Body of pancreas (tissue), 4 donors: ENCODE results near the gene AQP1. TPM values are rescaled to one million over a fixed set of nuclear protein-coding genes. Genes with fewer than 3 reads are reported as not detected.

Source experiments
- ATAC-seq: fragments of 150-250 bp; one replicate; pipeline ENCODE4 v1.9.1; 2016
- DNase-seq, 4 donors: peaks; one replicate each; pipeline ENCODE4 v3.0.0-alpha.2; 2019
- H3K27ac ChIP-seq, 4 donors: fragments of 200-600 bp; sonication (generic); 1 replicate in 3 of 4; 2 replicates in 1 of 4; pipeline versions ENCODE4 v1.5.1 to v1.6.1; 2016 to 2019; ENCODE audit warnings: mild to moderate bottlenecking in 1 of 4, mixed read lengths in 1 of 4, moderate library complexity in 1 of 4
- H3K27me3 ChIP-seq, 2 donors: fragments of 200-600 bp; sonication (generic); one replicate each; pipeline ENCODE4 v1.6.0; 2016; ENCODE audit warnings: mild to moderate bottlenecking in 1 of 2
- H3K36me3 ChIP-seq, 2 donors: fragments of 200-600 bp; sonication (generic); replicated peaks in 1 of 2; 2 replicates each; pipeline ENCODE4 v1.5.1; 2016; ENCODE audit warnings: low read depth in 2 of 2; ENCODE audit not compliant: insufficient read depth in 1 of 2
- H3K4me1 ChIP-seq: fragments of 200-600 bp; sonication (generic); one replicate; pipeline ENCODE4 v1.6.0; 2016
- H3K4me3 ChIP-seq, 2 donors: fragments of 200-600 bp; sonication (generic); 1 replicate in 1 of 2; 2 replicates in 1 of 2; pipeline ENCODE4 v1.5.1; 2016 to 2019
- H3K9me3 ChIP-seq, 3 donors: fragments of 200-600 bp; sonication (generic); 1 replicate in 2 of 3; 2 replicates in 1 of 3; pipeline ENCODE4 v1.5.1; 2016
- CTCF ChIP-seq, 7 experiments: fragments of 450-650 bp in 4 of 7; fragments of 200-600 bp in 3 of 7; sonication (generic) in 3 of 7; IDR thresholded peaks; one replicate each; pipeline ENCODE4 v1.5.1; 2016 to 2019; ENCODE audit warnings: antibody characterized with exemption in 7 of 7
- POLR2A ChIP-seq, 3 donors: fragments of 450-650 bp; IDR thresholded peaks; one replicate each; pipeline ENCODE4 v1.6.1; 2016; ENCODE audit warnings: antibody characterized with exemption in 3 of 3, mild to moderate bottlenecking in 2 of 3
- WGBS, 2 donors: methylation state at CpG; one replicate each; pipeline ENCODE4 v1.1.5; 2017; 5-methylcytosine and 5-hydroxymethylcytosine counted together
- intact Hi-C: fragments of 100-400 bp; cut with DNase I; formaldehyde crosslinking; loops from one replicate; pipeline ENCODE4 v1.15.1; 2023
- total RNA-seq, 2 donors: library from RNA; depleted of rRNA; stranded (reverse); fragments of >200 nt; gene quantifications; one replicate each; pipeline ENCODE4 v1.1.0, GENCODE V29; 2016

Gene AQP1
- total RNA-seq, 2 donors from 2014 or later: 197 to 204 TPM

- peak; percentile 68 to 84 (median 78) for DNase-seq
These were observed 19.7 kb downstream of the AQP1 start for GRCh38 chr7:30931161-30931928.

GRCh38 chr7:30931929-30932540 lies 20.4 kb downstream of the AQP1 start:
- Histone ChIP-seq H3K4me1 (peaks cover 42% of the 10 kb centered on the region), H3K36me3 (no peaks in the 10 kb centered on the region), H3K27ac (peak overlapping the region; percentile 72 to 89 (median 87)), H3K27me3 (no peaks in the 10 kb centered on the region), H3K4me3 (no peak overlapping the region), H3K9me3 (no peaks in the 10 kb centered on the region)
- TF ChIP-seq CTCF (IDR thresholded peaks at IDR 0.05) (no peak), POLR2A (IDR thresholded peaks at IDR 0.05) (no peak)
- intact Hi-C loops: no loop called here
- DNase-seq (peak in 2 of 4 donors; percentile 2 to 12), ATAC-seq (no peak)
- 66 to 68% methylated on average over 9 of the region's 9 CpGs for WGBS, 2 donors

More at GRCh38 chr7:30931161-30931928, 19.7 kb downstream of the AQP1 start:
- Histone ChIP-seq H3K9me3 (no peaks in the 10 kb centered on the region), H3K27ac (peak overlapping the region; percentile 72 to 89 (median 87)), H3K4me1 (peaks cover 35% of the 10 kb centered on the region), H3K4me3 (no peak overlapping the region), H3K27me3 (no peaks in the 10 kb centered on the region), H3K36me3 (no peaks in the 10 kb centered on the region)
- 55 to 71% methylated on average over 24 of the region's 24 CpGs for WGBS, 2 donors
- ATAC-seq: peak; percentile 81
- intact Hi-C loops: no loop called here
- TF ChIP-seq CTCF (IDR thresholded peaks at IDR 0.05): no peak
- TF ChIP-seq POLR2A (IDR thresholded peaks at IDR 0.05): peak in 2 of 3 donors; percentile 62 to 83

GRCh38 chr7:30932562-30932961 lies 20.9 kb downstream of the AQP1 start:
- peak overlapping the region; percentile 72 to 89 (median 87) for H3K27ac ChIP-seq
- peaks cover 47% of the 10 kb centered on the region for H3K4me1 ChIP-seq
- intact Hi-C loops: no loop called here
- ATAC-seq (peak; percentile 62), DNase-seq (peak; percentile 56 to 74 (median 68))
- peak; percentile 17 to 84 (median 79) for TF ChIP-seq POLR2A (IDR thresholded peaks at IDR 0.05)
- no peak for TF ChIP-seq CTCF (IDR thresholded peaks at IDR 0.05)
- no peak overlapping the region for H3K4me3 ChIP-seq
- WGBS, 2 donors: 56 to 62% methylated on average over 3 to 6 of the region's 6 CpGs
- H3K27me3 ChIP-seq: no peaks in the 10 kb centered on the region
- H3K9me3 ChIP-seq: no peaks in the 10 kb centered on the region
- H3K36me3 ChIP-seq: no peaks in the 10 kb centered on the region

- WGBS, 2 donors: 72 to 83% methylated on average over 12 to 24 of the region's 26 CpGs
- peaks cover 49% of the 10 kb centered on the region for H3K4me1 ChIP-seq
- H3K9me3 ChIP-seq: no peaks in the 10 kb centered on the region
- TF ChIP-seq CTCF (IDR thresholded peaks at IDR 0.05) (no peak), POLR2A (IDR thresholded peaks at IDR 0.05) (no peak)
- DNase-seq (peak in 2 of 4 donors; percentile 9 to 11), ATAC-seq (no peak)
- H3K36me3 ChIP-seq: no peaks in the 10 kb centered on the region
- no peak overlapping the region for H3K4me3 ChIP-seq
- intact Hi-C loops: no loop called here
- H3K27me3 ChIP-seq: no peaks in the 10 kb centered on the region
- H3K27ac ChIP-seq: peak overlapping the region; percentile 23 to 89 (median 87)
These were observed 21.7 kb downstream of the AQP1 start for GRCh38 chr7:30933124-30933974.
